ENCODE data around the gene PRPF18.

GRCh38 chr10:13669182-13669855, 82.6 kb downstream of the PRPF18 start:
- no peak for TF ChIP-seq REST (IDR thresholded peaks at IDR 0.05; ENCODE audit: borderline replicate concordance)
- TF ChIP-seq CTCF (IDR thresholded peaks at IDR 0.05; ENCODE audit: poor library complexity, severe bottlenecking) = no peak
- TF ChIP-seq EP300 (conservative IDR thresholded peaks at IDR 0.05; ENCODE audit: poor library complexity, severe bottlenecking) = no peak
- no peak for TF ChIP-seq EZH2 (IDR thresholded peaks at IDR 0.05; ENCODE audit: borderline replicate concordance, insufficient read depth, low read length, poor library complexity, severe bottlenecking)
- no peak for TF ChIP-seq SMC3 (conservative IDR thresholded peaks at IDR 0.05; ENCODE audit: poor library complexity)
